GM21367 (cell line): ENCODE measurements around the gene CHRNA5.
"Not testable (repeated sequence)": the region's sequence is repeated elsewhere in the genome, so short reads cannot be mapped to it uniquely, and the experiment has no call there.

Experiments
- ATAC-seq: cut with Tn5 transposase; IDR thresholded peaks from one replicate; pipeline ENCODE4 v1.9.1; 2021; ENCODE audit not compliant: unreplicated experiment

Gene CHRNA5

DNA sequence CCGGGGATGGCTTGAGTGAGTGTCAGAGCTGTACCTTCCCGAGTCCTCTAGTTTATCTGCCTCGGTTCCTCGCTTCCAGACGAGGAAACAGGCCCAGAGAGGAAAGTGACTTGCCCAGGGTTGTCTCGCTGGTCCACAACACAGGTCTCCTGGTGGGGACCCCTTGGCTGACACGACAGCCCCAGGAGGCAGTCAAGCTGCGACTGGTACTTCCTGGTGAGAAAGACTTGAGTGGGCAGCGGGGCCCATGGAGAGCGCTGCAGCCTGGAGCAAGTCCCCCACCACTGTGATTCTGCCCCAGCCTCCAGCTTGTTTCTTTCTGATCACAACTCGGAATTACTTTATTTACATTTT is 600 bp upstream of the CHRNA5 start:
- ATAC-seq = no peak

DNA sequence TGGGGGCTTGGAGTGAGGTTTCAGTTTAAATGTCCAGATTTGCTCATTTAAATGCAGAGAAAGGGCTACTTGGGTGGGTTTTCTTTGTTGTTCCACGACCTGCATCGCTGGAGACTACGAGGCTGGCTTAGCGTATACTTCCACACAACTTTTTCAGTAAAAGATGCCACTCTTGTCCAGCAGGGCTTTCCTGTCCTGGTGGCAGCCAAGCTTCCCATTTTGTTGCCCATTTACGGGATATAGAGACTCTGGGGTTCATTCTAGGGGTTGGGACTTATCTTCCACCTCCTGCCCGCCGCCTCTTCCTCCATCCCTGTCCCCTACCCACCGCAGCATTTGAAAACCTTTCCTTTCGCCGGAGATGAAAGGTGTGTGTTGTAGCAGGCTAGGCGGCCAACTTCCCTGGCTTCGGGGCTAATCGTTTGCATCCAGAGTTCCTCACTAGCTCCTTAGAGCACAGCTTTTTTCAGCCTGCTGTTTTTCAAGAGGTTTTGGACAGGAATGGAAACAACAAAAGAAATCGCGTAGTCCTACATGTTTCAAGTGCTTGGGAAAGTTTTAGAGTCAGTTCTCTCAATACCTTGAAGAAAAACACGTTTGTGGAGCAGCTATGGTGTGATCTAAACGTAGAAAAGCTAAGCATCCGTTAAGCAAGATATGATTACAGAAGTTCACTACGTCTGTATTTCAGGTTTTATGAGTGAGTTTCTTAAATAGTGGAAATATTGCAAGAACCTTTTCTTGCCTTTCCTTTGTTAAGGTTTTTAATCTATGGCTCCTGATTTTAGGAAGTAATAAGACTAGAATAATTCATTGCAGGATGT is 843 bp downstream of the CHRNA5 start:
- ATAC-seq = peak; percentile 8

DNA sequence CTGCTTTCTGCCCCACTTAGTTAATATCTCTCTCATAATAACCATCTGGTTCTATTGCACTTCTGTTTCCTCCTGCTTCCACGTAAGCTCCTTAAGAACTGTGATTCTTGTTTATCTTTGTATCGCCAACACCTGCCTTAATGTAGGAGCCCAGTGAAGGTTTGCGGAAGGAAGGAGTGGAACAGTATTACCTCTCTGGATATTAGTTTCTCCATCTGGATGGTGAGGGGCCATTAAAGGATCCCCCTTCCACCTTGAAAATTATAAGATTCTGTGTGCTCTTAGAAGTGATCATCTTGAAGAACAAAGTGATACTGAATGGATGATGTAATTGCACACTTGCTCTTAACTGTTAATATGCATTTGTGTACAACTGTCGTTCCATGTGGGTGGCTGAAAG is 2.2 kb downstream of the CHRNA5 start:
- ATAC-seq = no peak

DNA sequence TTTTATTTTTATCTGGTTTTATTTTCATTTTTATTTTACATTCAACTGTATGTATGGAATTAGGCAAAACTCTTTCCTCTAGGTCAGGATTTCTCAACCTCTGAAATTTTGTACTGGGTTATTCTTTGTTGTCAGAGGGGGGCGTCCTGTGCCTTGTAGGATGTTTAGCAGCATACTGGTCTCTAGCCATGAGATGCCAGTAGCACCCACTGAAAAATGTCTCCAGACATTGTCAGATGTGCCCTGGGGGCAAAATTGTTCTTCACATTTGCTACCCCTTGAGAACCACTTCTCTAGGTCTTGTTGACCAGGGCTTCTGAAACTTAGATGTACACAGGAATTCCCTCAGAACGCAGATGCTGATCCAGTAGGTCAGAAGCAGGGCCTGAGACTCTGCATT is 5.4 kb downstream of the CHRNA5 start:
- ATAC-seq = no peak

DNA sequence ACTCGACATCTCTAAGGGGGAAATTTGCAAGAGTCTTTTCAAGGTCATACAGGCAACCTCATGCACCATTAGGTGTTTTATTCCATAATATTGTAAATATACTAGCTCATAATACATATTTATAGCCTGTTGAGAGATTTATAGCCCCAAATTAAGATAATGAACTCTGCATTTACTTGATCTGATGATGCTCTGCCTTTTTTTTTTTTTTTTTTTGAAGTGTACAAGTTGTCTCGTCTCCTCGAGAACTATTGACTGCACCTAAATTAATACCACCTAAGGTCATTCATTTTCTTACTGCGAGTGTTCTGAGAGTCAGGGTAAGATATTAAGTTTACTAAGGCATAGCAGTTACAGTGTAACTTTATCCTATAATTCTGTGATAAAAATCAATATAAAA is 6.1 kb downstream of the CHRNA5 start:
- no peak for ATAC-seq

DNA sequence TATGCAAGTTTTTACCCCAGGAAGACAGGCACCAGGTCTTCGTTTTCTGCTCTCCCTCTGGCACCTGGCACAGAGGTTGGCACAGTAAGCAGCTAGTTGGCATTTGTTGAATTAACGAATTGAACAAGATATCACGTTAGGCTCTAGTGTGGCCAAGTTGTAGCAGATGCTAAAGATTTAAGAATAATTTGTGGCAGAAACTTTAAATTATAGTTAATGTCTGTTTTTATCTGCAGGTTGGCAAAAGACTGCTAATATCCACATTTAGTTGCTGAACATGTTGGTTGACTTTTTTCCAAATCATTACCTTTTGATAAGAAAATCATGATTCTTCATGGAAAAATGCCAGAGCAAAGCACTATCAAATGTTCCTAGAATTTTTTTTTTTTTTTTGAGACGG is 8.1 kb downstream of the CHRNA5 start:
- no peak for ATAC-seq

DNA sequence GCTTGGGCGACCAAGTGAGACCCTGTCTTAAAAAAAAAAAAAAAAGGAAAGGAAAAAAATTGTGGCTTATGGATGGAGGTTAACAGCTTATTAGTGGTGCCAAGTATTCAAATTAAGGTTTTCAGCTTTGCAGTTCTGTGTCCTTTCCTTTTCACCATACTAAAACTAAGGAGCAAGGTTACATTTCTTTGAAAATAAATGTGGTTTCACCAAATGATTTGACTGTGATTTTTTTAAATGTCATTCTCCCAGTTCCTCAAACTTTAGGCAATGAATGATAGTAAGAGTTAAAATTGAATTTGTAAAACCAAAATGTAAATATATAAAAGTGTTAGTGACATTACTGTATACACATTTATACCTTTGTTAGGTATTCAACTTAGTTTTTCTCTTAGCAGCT is 9.6 kb downstream of the CHRNA5 start:
- ATAC-seq = no peak

DNA sequence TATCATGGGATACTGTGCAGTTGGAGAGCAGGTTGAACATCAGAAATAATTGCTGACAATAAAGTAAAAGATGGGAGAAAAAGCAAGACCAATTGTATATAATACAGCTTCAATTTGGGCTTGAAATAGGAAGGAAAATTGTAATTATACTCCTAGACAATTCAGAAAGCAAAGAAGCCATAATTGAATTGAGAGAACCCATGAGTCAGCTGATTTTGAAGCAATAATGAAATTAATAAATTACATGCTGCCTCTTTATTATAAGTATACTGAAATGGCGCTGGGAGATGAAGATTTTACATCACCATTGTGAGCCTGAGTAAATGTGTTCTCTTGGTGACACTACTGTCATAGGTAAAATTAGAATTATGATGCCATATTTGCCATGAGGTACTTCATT is 32.3 kb downstream of the CHRNA5 start:
- ATAC-seq = no peak

DNA sequence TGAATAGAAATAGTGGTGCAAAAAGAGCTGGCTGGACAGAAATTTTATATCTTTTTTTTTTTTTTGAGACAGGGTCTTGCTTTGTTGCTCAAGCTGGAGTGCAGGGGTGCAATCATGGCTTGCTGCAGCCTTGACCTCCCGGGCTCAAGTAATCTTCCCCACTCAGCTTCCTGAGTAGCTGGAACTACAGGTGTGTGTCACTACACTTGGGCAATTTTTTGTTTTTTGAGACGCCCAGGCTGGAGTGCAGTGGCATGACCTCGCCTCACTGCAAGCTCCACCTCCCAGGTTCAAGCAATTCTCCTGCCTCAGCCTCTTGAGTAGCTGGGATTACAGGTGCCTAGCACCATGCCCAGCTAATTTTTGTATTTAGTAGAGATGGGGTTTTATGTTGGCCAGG is 33.0 kb downstream of the CHRNA5 start:
- ATAC-seq = no peak

DNA sequence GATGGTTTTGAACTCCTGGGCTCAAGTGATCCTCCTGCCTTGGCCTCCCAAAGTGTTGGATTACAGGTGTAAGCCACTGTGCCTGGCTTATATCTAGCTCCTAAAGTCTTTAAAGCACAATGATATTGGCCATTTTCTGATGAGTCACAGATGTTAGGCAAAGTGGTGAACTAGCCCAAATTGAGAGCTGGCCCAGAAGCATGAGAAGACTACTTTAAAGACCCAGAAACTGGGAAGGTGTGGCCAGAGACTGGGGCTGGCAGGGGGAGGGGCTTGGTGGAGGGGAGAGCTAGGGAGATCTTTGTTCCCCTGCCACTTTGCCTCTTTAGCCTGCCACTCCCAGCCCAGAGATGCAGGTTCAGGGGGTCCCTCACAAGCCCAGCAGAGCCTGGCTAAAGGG is 33.9 kb downstream of the CHRNA5 start:
- ATAC-seq = no peak

DNA sequence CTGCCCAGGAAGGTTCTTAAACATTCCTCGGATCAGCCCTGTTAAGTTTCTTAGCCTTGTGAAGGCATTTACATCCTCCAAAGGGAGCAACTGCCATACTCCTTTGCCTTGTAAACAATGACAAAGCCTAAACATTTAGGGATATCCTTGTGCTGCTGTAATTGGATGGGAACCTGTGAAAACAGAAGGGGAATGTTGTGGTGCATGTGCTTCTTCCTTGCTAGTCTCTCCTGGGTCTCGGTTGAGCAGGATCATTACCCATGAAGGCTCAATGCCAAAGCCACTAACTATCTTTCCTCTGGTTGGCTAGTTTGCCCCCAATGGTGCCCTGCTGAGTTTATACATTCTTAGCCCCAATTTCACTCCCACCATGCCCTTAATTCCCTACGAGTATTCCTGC is 38.1 kb downstream of the CHRNA5 start:
- no peak for ATAC-seq

DNA sequence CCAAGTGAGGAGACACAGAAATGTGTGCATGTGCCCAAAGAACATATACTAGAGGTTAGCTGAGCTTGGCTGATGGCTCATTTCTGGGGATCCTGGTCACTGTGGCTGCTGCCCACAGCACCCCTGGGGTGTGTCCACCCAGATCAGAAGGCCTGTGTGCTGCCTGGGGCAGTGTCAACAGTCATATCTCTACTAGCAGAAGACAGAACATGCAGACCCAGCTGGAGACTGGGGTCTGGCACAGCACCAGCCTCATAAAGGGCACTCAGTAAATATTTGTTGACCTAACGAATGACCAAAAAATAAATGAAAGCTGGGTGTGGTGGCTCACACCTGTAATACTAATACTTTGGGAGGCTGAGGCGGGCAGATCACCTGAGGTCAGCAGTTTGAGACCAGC is 39.1 kb downstream of the CHRNA5 start:
- ATAC-seq = no peak

DNA sequence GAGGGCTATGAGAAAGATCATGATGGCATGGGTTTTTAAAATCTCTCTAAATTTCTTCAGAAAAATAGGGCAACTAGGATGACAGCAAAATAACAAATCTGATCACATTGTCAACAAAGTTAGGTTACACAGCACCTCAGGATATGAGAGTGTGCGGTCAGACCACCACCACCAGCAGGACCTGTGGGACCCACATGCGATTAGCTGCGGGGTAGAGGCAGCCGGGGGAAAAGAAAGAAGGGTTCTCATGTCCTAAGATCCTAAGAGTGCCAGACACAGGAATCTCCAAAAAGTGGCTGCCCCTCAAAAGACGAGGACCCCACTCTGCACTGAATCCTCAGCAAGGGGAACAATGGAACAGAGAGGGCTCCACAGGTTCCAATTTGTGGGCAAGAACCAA is 39.9 kb downstream of the CHRNA5 start:
- no peak for ATAC-seq

DNA sequence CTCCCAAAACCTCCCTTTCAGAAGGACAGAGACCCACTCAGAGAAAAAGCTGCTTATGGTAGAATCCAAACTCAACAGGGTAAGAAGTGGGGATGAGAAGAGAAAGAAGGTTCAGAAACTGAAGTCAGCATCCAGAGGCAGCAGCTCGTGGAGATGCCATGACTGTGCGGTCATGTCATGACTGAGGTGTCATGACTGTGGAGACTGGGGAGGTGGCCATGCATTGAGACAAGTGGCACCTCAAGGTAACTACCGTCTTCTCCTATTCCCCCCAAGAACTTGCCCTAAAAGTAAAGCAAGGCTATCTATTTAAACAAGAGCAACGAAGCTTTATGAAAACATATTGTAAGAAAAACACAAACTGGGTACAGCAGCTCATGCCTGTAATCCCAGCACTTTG is 40.4 kb downstream of the CHRNA5 start:
- ATAC-seq = no peak

DNA sequence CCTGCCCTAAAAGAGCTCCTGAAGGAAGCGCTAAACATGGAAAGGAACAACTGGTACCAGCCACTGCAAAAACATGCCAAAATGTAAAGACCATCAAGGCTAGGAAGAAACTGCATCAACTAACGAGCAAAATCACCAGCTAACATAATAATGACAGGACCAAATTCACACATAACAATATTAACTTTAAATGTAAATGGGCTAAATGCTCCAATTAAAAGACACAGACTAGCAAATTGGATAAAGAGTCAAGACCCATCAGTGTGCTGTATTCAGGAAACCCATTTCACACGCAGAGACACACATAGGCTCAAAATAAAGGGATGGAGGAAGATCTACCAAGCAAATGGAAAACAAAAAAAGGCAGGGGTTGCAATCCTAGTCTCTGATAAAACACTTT is 44.2 kb downstream of the CHRNA5 start:
- not testable (repeated sequence) for ATAC-seq

DNA sequence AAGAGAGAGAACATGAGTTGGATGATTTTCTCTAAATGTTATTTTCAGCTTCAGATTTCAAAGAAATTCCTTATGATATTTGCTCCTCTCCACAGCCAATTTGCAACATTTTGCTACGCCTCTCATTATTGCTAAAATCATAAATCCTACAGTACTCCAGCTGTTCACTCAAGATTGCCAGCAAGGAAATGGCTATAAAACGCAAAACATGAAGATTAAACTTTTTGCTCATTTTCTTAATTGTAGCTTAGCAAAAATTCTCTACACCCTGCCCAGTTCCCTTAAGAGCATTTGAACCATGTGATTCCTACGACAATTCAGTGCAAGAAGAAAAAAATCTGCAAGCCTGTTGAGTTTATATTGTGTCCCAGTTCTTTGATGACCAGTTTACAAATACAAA is 48.7 kb downstream of the CHRNA5 start:
- ATAC-seq = no peak

DNA sequence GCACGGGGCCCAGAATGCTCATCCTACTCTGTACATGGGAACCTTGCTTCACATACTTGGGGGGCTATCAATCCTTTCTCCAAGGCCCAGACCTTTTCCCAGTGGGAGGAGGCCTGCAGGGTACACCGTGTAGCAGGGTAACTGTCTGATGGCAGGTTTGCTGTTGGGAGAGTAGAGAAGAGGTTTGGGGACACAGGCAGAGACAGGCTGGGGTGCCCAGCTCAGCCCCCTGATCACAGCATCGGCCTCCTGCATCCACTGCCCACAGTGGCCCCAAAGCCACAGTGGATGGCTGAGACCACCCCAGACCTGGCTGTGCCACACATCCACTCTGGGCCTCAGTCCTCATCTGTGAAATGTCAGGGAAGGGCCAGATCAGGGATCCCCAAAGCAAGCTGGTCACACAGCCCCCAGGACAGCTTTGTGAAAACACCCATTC is 49.9 kb downstream of the CHRNA5 start:
- no peak for ATAC-seq

DNA sequence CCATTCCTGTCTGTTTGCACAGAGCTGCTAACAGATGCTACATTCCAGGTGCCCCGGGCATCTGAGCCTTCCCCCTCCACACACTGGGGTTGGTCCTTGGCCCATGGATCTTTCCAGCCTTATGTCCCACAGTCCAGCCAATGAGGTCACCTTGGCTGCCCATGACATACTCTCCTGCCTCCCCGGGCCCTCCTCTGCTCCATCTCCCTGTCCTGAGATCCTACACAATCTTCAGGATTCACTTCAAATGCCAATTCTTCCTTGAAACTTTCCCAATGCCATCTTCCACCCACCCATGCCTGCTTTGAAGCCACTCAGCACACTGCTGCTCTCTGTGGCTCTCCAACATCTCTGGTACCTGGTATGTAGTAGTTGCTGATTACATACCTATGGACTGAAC is 51.2 kb downstream of the CHRNA5 start:
- no peak for ATAC-seq

DNA sequence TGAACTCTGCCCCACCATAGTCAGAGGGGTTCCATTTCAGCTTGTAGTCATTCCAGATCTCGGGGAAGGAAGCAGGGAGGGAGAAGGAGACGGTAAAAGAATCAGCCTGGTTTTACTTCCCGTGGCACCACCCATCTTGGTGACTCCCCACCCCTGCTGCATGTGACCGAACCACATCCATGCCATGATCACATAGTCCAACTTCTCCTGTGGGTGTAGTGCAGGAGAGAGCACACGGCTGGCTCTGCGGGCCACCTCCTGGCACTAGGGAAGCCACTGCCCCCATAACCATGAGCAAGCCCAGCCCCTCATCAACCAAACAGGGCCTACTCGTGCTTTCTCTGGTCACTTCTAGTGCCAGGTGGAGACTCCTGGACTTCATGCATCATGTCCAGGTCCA is 51.8 kb downstream of the CHRNA5 start:
- ATAC-seq = no peak

DNA sequence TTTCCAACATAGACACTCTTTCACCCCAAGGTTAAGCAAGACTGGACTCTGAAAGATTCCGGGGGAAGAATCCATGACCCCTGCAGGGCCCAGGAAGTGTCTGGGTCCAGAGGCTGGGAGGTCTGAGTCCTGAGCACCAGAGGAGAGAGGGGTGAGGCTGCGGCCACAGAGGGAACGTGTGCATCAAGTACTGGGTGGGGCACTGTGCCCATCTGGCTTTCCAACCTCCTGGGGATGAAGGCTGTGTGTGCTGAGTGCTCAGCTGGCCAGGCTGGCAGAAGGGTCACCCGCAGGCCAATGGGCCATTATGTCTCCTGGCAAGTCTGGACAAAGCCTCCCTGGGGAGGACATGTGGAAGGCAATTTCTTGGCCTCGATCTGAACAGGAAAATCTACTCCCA is 52.2 kb downstream of the CHRNA5 start:
- ATAC-seq = no peak

DNA sequence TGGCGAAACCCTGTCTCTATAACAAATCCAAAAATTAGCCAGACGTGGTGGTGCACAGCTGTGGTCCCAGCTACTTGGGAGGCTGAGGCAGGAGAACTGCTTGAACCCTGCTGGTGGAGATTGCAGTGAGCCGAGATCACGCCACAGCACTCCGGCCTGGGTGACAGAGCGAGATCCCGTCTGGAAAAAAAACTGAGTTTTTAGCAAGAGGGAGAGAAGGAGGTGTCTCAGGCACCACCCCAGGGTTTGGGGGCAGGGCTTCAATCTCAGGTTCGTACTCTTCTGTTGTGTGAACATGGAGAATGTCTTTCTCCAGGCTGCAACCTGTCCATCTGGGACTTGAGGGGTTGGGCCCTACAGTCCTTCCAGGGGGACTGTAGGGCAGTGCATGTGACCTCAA is 52.7 kb downstream of the CHRNA5 start:
- ATAC-seq = no peak

DNA sequence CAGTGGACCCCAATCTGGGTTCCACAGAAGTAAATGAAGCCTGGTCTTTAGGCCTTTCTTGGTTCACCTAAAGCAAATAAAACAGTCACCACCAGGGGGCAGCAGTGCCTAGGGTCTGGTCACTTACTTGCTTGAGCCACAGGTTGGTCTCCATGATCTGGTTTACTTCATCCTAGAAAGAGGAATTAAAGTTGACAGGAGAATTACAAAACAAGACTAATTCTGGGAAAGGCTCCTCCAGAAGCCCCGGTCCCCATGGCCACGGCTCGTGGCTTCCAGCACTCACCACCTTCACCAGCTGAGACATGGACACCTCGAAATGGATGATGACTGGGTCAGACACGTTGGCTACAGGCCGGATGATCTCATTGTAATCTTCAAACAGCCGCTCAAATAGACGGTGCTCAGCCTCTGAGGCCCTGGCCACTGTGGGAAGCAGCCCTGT is 53.2 kb downstream of the CHRNA5 start:
- ATAC-seq = no peak
